ENCODE results near the gene CASK. TPM values are rescaled to one million over a fixed set of nuclear protein-coding genes. Genes with fewer than 3 reads are reported as not detected.

The CASK gene, protein sequence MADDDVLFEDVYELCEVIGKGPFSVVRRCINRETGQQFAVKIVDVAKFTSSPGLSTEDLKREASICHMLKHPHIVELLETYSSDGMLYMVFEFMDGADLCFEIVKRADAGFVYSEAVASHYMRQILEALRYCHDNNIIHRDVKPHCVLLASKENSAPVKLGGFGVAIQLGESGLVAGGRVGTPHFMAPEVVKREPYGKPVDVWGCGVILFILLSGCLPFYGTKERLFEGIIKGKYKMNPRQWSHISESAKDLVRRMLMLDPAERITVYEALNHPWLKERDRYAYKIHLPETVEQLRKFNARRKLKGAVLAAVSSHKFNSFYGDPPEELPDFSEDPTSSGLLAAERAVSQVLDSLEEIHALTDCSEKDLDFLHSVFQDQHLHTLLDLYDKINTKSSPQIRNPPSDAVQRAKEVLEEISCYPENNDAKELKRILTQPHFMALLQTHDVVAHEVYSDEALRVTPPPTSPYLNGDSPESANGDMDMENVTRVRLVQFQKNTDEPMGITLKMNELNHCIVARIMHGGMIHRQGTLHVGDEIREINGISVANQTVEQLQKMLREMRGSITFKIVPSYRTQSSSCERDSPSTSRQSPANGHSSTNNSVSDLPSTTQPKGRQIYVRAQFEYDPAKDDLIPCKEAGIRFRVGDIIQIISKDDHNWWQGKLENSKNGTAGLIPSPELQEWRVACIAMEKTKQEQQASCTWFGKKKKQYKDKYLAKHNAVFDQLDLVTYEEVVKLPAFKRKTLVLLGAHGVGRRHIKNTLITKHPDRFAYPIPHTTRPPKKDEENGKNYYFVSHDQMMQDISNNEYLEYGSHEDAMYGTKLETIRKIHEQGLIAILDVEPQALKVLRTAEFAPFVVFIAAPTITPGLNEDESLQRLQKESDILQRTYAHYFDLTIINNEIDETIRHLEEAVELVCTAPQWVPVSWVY
- 12.9 and 15.1 TPM in 2 replicates for total RNA-seq

DNA sequence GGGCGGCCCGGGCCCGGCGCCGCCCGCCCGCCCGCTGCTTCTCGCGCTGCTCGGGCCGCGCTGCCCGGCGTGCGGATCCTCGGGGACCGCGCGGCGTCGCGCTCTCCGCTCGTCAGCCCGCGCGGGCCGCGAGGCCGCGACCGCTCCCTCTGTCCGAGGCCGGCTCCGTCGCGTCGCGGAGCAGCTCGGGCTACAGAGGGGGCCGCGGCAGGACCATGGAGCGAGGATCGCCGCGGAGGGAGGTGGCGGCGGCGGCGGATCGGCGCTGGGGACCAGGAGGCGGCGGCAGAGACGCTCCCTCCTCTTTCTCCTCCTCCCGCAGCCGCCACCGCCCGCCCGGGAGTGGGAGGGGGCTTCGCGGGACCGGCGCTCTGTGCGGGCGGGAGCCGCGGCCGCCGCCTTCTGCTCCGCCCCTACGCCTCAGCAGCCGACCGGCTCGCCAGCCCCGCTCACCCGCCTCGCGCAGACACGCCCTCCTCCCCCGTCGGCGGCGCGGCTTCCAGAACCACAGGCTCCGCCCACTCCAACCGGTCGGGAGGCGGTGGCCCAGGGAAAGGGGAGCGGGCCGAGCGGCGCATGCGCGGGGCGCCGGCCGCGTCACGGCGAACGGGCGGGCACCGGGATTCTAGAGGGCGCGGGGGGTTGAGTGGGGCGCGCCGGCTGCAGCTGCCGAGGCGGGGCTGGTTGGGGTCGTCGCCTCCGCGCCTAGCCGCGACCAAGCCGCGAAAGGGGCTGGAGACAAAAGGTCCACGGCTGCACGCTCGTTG, at the start of gene CASK:
CASK (minus strand) TSS at position 344 of the 767 bp plus-strand sequence. CDS start 566 bp downstream, outside the sequence.
- peak; percentile 55 for DNase-seq (ENCODE audit: low read depth, low spot score)

DNA sequence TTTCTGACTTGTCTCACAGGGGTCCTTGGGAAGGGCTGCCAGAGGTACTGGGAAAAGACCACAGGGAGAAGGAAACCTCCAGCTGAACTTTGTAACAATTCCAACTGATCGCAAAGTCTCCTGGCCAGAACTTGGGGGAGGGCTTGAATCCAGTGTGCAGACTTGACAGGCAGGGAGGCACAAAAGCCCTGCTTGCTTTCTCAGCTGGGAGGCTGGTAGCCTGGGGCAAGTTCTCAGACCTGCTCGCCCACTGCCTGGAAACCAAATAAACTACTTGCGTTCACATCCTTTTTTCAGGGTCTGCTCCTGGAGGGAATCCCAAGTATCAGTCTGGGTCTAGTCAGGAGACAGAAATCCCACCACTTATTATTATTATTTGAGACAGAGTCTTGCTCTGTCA, 48.0 kb upstream of the CASK start:
- DNase-seq (ENCODE audit: low read depth, low spot score): no peak

DNA sequence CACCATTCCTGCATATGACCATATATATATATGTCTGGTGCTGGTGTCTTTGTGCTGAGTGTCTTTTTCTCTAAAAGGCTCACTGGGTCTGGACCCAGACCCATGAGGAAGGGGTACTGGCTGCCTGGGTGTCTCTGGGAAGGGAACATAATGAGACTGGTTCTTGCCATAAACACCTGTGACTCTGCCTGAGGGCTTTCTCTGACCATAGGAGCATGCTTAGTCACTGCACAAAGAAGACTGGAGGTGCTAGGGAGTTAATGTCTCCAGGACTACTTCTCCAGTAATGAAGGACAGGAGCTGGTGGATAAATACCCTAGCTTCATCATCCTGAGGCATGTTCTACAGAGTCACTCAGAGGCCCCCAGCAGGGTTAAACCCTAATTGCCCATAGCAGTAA, 47.1 kb upstream of the CASK start:
- DNase-seq (ENCODE audit: low read depth, low spot score): no peak

DNA sequence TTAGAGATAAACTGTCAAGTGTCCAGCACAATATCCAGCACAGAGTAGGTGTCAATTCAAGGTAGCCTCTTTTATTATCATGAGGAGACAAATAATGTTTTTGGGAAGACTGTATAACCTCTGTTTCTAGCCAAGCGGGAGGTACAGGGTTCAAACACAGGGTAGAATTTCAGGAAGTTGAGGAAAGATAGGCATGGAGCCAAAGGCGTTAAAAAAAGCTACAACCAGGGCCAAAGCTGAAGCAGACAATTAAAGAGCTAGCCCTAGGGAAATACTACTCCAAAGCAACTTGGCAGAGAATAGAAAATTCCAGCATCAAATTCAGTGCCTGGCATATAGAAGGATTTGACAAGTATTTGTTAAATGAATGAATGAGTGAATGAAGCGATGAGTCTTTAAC, 40.0 kb upstream of the CASK start:
- no peak for DNase-seq (ENCODE audit: low read depth, low spot score)

DNA sequence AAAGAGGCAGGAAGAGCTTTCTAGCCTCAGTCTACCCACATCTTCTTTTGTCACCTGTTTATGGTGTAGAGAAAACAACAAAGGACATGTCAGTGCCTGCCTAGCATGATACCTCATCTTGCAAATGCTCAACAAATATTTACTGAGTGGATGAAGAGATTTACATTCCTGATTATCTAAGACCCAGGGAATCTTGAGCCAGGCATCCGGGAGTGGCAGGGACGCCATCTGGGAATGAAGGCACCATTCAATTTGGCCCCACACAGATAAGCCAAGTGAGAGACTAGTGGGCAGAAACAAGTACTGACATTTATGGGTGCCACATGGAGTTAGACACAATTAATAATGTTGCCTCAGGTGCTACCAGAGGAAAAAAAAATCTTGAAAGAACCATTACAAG, 36.8 kb upstream of the CASK start:
- no peak for DNase-seq (ENCODE audit: low read depth, low spot score)

DNA sequence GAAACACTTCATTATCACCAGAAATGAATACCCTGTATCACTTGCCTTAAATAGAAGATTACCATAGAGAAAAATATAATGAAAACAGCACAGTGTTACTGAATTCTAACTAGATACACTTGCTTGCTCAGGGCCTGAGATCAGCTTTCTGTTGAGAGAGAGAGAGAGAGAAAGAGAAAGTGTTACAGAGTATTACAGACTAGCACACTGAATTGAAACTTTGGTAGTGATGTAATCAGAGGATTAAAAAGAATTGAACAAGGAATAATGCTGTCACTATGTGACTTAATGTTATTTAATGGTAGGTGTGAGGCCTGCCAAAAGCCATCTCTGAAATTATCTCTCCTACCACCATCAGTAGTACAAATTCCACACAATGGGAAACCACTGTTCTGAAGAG, 35.5 kb upstream of the CASK start:
- DNase-seq (ENCODE audit: low read depth, low spot score): no peak

DNA sequence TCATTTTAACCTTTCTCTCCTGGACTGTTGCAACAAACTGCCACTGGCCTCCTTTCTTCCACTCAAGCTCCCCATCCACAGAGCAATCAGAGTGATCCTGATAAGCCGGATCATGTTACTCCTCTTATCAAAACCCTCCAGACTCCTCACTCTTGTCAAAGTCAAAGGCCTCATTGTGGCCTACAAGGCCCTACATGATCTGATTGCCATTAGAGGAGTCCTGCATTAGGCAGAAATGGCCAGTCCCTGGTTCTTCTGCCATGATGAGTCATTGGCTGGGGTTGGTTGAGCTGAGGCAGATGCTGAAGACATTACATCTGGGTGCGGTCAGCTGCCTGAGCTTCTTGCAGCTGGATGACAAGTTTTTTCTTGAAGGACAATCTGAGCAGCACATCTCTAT, 32.7 kb upstream of the CASK start:
- DNase-seq (ENCODE audit: low read depth, low spot score): no peak

DNA sequence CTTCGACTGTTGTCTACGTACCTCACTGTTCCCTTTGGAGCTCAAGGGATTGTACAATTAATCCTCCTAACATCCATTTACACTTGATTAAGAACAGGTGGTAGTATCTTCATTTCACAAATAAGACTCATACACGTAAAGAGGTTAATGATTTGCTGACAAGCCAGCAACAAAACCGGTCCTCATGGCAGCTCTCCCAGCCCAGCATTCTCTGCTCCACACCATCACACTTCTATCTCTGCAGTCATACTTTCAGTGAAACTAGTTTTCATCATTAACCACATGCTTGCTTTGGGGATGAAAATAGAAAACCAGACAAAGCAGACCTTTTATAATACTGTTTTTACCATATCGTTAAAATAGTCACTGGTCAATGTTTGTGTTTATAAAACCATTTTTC, 28.7 kb upstream of the CASK start:
- DNase-seq (ENCODE audit: low read depth, low spot score): no peak

DNA sequence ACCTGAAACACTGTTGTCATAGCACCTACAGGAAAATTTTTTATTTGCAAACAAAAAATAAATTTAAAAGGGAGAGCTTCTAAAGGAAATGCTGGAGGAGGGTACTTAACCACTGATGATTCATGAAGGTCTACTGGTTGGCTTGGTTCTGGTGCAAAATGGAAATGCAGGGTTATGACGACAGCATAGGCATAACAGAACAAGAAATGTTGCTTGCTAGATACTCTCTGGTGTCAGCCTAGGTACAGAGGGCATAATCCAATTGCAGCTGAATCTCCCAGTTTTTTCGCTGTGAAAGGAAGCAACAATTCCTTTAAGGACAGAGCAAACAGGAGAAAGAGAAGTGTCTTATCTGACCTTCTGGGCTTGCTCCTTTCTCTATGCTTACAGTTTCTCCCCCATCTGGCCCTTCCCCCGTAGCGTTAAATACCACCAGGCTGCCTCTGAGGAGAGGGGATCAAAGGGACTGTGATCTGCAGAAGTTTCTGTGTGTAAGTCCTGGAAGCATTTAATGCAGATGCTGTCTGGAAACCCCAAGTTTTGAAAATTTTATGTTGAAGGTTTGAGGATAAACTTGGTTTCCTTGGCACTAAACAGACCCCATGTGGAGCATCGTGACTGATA, 23.7 kb upstream of the CASK start:
- no peak for DNase-seq (ENCODE audit: low read depth, low spot score)

DNA sequence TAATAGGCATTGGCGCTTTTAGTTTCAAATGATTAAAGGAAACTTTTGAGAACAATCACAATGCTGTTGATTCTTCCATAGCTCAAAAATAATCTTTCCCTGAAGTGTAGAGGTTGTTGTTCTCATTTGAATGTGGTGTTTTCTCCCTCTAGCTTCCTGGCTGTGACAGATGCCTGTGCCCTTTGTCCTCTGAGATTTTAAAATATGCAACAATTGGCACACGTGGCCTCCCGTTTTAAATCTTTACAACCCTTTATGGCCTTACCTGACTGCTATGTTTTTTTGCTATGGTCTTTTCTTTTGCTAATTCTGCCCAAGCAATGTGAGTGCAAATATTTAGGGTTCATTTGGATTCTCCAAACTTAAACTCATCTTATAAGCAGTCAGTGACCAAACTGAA, 22.9 kb upstream of the CASK start:
- DNase-seq (ENCODE audit: low read depth, low spot score): no peak

DNA sequence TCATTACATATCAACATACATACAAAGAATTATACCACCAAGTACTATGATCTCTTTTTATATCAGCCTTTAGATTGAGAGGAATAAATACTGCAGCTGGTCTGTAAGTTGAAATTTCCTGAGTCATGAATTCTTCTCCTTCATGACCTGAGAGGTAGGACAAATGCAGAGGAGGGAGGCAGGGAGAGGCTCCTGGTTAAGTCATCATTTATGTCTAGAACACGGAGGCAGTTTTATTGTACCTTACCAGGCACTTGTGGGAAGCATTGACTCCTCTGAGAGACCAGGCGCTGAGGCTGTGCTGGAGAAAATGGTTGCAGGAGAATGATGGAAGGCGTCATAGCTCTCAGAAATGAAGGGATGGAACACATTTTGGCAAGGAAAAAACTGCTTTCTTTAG, 12.5 kb upstream of the CASK start:
- no peak for DNase-seq (ENCODE audit: low read depth, low spot score)

DNA sequence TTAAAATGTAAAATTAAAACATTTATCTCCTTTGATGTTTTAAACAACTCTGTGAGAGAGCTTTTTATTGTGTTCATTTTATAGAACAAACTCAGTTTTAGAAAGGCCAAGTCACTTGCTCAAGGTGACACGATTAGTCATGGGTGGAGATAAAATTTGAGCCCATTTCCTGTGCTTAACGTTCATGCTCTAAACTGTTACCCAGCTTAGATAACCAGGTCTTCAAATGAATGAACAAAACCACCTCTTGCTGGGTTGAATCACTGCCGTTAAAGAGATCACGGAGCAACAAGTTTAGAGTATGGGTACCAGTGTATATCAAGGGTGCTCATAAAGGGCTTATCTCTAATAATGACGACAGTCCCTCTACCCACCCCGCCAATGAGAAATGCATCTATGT, 10.2 kb upstream of the CASK start:
- DNase-seq (ENCODE audit: low read depth, low spot score): no peak

DNA sequence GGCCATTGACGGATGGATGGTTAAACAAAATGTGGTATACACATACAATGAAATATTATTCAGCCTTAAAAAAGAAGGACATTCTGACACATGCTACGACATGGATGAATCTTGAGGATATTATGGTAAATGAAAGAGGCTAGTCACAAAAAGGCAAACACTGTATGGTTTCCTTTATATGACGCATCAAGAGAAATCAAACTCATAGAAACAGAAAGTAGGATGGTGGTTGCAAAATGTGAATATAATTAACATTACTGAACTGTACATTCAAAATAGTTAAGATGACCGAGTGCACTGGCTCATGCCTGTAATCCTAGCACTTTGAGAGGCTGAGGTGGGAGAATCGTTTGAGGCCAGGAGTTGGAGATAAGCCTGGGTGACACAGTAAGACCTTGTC, 9.5 kb upstream of the CASK start:
- no peak for DNase-seq (ENCODE audit: low read depth, low spot score)

DNA sequence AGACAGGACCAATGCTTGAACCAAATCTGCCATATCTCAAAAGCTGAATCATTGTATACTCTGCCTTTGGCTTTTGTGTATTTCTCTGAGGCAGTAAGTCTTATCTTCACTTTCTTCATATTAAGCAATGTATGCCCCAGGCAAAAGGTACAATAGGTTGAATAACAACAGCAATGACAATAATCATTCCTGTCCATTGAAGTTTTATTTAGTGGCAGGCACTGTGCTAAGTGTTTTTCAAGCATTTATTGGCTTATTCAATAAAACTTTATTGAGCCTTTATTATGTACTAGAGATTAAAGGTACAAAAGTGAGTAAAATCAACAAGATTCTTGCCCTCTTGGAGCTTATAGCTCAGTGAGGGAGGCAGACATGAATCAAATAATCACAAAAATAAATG, 8.2 kb upstream of the CASK start:
- no peak for DNase-seq (ENCODE audit: low read depth, low spot score)

DNA sequence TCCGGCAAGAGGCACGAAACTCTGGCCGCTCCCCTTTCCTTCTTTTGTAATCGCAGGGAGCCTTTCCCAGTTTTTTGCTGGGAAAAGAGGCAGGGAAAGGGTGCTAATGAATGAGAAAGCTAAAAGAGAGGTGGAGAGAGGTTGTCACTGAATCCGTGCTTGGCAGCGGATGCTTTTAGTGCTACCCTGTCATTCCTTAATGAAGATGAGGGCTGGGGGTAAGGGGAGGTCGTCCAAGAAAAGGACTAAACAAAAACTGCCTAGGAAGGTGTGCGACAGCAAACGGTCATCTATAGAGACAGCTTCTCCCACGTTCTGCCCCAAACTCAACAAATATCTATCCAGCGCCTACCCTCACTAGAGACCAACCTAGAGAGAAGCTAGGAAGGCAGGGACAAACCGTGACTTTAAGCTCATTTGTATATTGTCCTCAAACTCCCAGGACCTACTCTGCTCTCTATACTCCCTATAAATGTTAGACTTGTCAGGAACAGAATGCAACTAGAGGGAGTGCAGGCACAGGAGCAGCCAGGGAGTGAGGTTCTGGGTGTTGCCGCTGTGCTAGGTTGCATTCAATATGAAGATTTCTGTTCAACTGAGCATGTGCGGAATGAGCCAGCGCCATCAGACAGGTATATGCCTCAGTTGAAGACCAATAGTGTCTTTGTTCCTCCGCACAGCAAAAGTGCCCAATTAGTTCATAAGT, 777 bp upstream of the CASK start:
- DNase-seq (ENCODE audit: low read depth, low spot score): no peak

DNA sequence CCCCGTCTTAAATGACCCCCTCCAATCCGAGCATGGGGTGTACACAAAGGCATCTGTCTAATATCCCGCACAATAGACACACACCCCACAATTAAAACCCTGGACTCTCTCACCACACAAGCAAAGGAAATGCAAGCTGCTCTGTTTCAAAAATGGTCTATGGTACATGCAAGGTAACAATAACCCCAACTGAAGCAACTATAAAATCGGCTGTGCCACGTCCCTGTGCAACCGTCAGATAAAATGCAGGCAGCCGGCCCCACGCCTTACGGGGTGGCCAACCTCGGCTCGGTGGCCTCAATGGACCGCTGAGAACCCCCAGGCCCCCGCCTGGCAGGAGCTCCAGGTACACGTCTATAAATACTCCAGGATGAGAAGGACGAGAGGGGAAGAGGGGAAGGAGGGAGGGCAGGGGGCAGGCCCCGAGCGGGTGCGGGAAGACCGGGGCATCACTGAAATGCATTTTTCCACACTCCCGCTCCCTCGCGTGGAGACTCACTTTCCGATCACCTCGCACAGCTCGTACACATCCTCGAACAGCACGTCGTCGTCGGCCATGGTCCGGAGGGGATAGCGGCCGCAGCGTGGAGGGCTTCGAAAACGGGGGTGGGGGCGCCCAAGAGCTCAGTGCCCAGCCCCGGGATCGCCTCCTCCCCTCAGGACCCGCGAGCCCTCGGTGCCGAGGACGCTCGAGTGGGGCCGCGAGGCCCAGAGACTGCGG, 763 bp downstream of the CASK start:
- no peak for DNase-seq (ENCODE audit: low read depth, low spot score)

DNA sequence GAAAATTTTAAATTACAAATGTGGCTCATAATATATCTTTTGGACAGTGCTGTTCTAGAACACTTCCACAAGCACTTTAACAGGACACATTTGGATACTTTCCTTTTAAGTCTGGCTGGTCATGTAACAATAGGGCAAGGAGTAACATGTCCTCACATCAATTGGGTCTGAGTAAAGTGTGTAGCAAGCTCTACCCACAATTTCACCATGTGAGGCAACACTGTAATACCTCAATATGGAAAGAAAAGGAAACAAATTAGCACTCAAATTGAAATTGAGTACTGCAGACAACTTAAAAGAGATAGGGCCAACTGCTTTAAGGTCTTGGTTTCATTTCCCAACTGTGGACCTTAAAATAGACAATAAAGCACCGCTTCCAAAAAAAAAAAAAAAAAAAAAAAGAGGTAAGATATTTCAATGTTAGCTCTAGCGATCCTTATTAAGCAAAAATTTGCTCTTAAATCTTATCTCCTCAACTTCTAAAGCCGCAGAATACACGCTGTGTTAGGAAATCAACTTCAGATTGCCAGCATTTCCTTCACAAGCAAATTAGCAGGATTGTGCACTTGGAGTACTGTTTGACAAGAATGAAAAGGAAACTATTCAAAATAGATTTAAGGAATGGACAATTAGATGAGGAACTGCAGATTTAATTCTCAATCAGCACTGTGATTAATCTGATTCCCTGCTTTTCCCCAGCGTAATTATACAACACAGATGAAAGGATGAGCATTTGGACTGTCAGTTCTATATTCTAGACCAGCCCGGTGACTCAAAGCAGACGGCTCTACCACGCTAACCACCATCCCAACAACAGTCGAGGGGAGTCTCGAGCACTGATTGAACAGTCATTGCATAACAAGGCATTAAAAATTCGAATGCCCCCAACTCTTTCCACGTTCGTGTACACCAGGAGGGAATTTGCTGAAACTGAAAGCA, 1.6 kb downstream of the CASK start:
- no peak for DNase-seq (ENCODE audit: low read depth, low spot score)

DNA sequence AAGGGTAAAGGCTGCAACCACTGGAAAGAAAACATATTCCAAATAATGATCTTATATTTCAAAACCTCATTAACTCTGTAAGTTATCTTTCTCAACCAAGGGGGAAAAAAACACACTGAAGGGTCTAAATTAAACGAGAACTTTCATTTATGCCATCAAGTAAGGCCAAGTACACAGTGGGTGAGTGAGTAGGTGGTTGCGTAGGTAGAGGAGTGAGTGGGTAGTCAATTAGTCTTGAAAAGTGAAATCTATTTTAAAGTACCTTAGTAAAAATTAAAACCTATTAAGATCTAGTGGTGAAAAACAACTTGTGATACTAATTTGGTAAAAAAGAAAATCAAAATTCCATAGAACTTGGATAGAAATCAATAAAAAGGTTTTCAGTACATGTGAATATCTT, 3.5 kb downstream of the CASK start:
- no peak for DNase-seq (ENCODE audit: low read depth, low spot score)

DNA sequence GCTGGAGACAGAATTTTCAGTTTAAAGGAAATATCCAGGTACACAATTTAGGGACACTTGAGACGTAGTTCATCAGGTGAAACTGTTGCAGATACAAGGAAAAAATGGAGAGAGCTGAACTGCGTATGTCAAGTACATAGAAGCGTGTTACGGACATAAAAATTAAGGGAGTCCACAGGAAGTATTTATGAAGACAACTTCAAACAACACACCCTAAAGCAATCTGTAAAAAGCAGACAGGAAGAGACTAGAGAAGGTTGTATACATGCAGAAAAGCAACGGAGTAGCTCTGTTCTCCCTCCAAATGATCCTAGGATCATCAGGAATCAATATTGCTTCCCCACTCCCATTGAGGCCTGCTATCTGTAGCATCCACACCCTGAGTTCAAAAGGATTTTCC, 5.8 kb downstream of the CASK start:
- DNase-seq (ENCODE audit: low read depth, low spot score): no peak

Measured in pulmonary artery endothelial cell (primary cell).